ENCODE data around the gene RRP1B. TPM values are rescaled to one million over a fixed set of nuclear protein-coding genes. Genes with fewer than 3 reads are reported as not detected.

Gene RRP1B
- total RNA-seq, 1 experiment from 2014 or later: 30.7 TPM

GRCh38 chr21:43626390-43626789 lies 33.0 kb upstream of the RRP1B start:
- no peak for DNase-seq (ENCODE audit: low read depth, low spot score)
- ATAC-seq: no peak
- no TSS peak for BruUV-seq (replicated peaks)
- POLR2A ChIA-PET: no interaction called here
- no peaks in the 10 kb centered on the region for H3K36me3 ChIP-seq (ENCODE audit: control insufficient read depth, insufficient read depth, low read length)
- H3K9me3 ChIP-seq (ENCODE audit: control insufficient read depth, insufficient read depth, low read depth, low read length): no peaks in the 10 kb centered on the region
- no peak for TF ChIP-seq SIN3A (IDR thresholded peaks at IDR 0.05; ENCODE audit: borderline replicate concordance, insufficient read depth, low read depth, low read length)
- no peak for TF ChIP-seq CTCF (IDR thresholded peaks at IDR 0.05)
- no peak for TF ChIP-seq POLR2AphosphoS5 (IDR thresholded peaks at IDR 0.05; ENCODE audit: low read depth, low read length)
- TF ChIP-seq REST (IDR thresholded peaks at IDR 0.05; ENCODE audit: insufficient read depth in 1 of 2, low read depth in 2 of 2, low read length in 1 of 2): no peak
- TF ChIP-seq TCF7L2 (IDR thresholded peaks at IDR 0.05; ENCODE audit: low read depth, low read length): no peak
- H3K4me1 ChIP-seq (ENCODE audit: control insufficient read depth, insufficient read depth, low read length): no peaks in the 10 kb centered on the region
- H3K27ac ChIP-seq (ENCODE audit: low read length): no peak overlapping the region
- no peak overlapping the region for H3K4me3 ChIP-seq (ENCODE audit: low read depth in 2 of 2, low read length in 2 of 2)
- intact Hi-C loops (cut with micrococcal nuclease; ENCODE audit: unreplicated experiment) (no loop called here), in situ Hi-C loops (cut with HindIII; ENCODE audit: low pct_unique_long_range_greater_than_20kb, low sequenced_read_pairs) (no loop called here)
- H3K27me3 ChIP-seq (ENCODE audit: control insufficient read depth, insufficient read depth, low read length): no peaks in the 10 kb centered on the region
- CTCF ChIA-PET: no interaction called here

- ChIA-PET CTCF (no interaction called here), POLR2A (no interaction called here)
- no peak overlapping the region for H3K27ac ChIP-seq (ENCODE audit: low read length)
- H3K4me3 ChIP-seq (ENCODE audit: low read depth in 2 of 2, low read length in 2 of 2): no peak overlapping the region
- ATAC-seq (no peak), DNase-seq (ENCODE audit: low read depth, low spot score) (no peak)
- no peaks in the 10 kb centered on the region for H3K4me1 ChIP-seq (ENCODE audit: control insufficient read depth, insufficient read depth, low read length)
- in situ Hi-C loops (cut with HindIII; ENCODE audit: low pct_unique_long_range_greater_than_20kb, low sequenced_read_pairs) (no loop called here), intact Hi-C loops (cut with micrococcal nuclease; ENCODE audit: unreplicated experiment) (no loop called here)
- H3K27me3 ChIP-seq (ENCODE audit: control insufficient read depth, insufficient read depth, low read length): no peaks in the 10 kb centered on the region
- H3K36me3 ChIP-seq (ENCODE audit: control insufficient read depth, insufficient read depth, low read length): no peaks in the 10 kb centered on the region
- H3K9me3 ChIP-seq (ENCODE audit: control insufficient read depth, insufficient read depth, low read depth, low read length): no peaks in the 10 kb centered on the region
- BruUV-seq (replicated peaks): no TSS peak
- TF ChIP-seq SIN3A (IDR thresholded peaks at IDR 0.05; ENCODE audit: borderline replicate concordance, insufficient read depth, low read depth, low read length) (no peak), REST (IDR thresholded peaks at IDR 0.05; ENCODE audit: insufficient read depth in 1 of 2, low read depth in 2 of 2, low read length in 1 of 2) (no peak), TCF7L2 (IDR thresholded peaks at IDR 0.05; ENCODE audit: low read depth, low read length) (no peak), POLR2AphosphoS5 (IDR thresholded peaks at IDR 0.05; ENCODE audit: low read depth, low read length) (no peak), CTCF (IDR thresholded peaks at IDR 0.05) (no peak)
Measured at GRCh38 chr21:43627527-43627926, 31.8 kb upstream of the RRP1B start.

Measured in Panc1 (cell line).